ENCODE measurements around the gene FSIP1.
A peak's percentile ranks its signal among the peaks of the same experiment; 100 is the strongest.

Gene FSIP1

GRCh38 chr15:39783244-39783820 is 691 bp upstream of the FSIP1 start:
- DNase-seq, result no peak
- H3K4me3 ChIP-seq (ENCODE audit: low read depth, low read length), result peak overlapping the region; percentile 89
- H3K27ac ChIP-seq, result peak overlapping the region; percentile 53; the same call in 1 of the 2 replicates
- no peaks in the 10 kb centered on the region for H3K27me3 ChIP-seq (ENCODE audit: insufficient read depth, low read depth, severe bottlenecking)
- H3K36me3 ChIP-seq, result no peaks in the 10 kb centered on the region
- no peaks in the 10 kb centered on the region for H3K9me3 ChIP-seq (ENCODE audit: severe bottlenecking)
- TF ChIP-seq CTCF (IDR thresholded peaks at IDR 0.05; ENCODE audit: low read depth, low read length), result no peak

- Histone ChIP-seq H3K27me3 (ENCODE audit: insufficient read depth, low read depth, severe bottlenecking) (no peaks in the 10 kb centered on the region), H3K4me3 (ENCODE audit: low read depth, low read length) (peak overlapping the region; percentile 89), H3K27ac (0 out of 2 replicates have a peak overlapping the region, but pooled peaks have one; percentile 32), H3K9me3 (ENCODE audit: severe bottlenecking) (no peaks in the 10 kb centered on the region), H3K36me3 (no peaks in the 10 kb centered on the region)
- no peak for DNase-seq
- no peak for TF ChIP-seq CTCF (IDR thresholded peaks at IDR 0.05; ENCODE audit: low read depth, low read length)
Measured at GRCh38 chr15:39781967-39782302, 706 bp downstream of the FSIP1 start.

- H3K27me3 ChIP-seq (ENCODE audit: insufficient read depth, low read depth, severe bottlenecking), result no peaks in the 10 kb centered on the region
- H3K36me3 ChIP-seq, result no peaks in the 10 kb centered on the region
- H3K4me3 ChIP-seq (ENCODE audit: low read depth, low read length), result peak overlapping the region; percentile 89
- no peak for DNase-seq
- H3K27ac ChIP-seq, result no peak overlapping the region
- H3K9me3 ChIP-seq (ENCODE audit: severe bottlenecking), result no peaks in the 10 kb centered on the region
- no peak for TF ChIP-seq CTCF (IDR thresholded peaks at IDR 0.05; ENCODE audit: low read depth, low read length)
Measured at GRCh38 chr15:39781147-39781966, 1.3 kb downstream of the FSIP1 start.

- Histone ChIP-seq H3K27me3 (ENCODE audit: insufficient read depth, low read depth, severe bottlenecking) (no peaks in the 10 kb centered on the region), H3K9me3 (ENCODE audit: severe bottlenecking) (no peaks in the 10 kb centered on the region), H3K36me3 (no peaks in the 10 kb centered on the region), H3K27ac (no peak overlapping the region), H3K4me3 (ENCODE audit: low read depth, low read length) (no peak overlapping the region)
- DNase-seq, result no peak
- TF ChIP-seq CTCF (IDR thresholded peaks at IDR 0.05; ENCODE audit: low read depth, low read length), result no peak
Measured at GRCh38 chr15:39778021-39778420, 4.6 kb downstream of the FSIP1 start.

- H3K27me3 ChIP-seq (ENCODE audit: insufficient read depth, low read depth, severe bottlenecking), result no peaks in the 10 kb centered on the region
- H3K9me3 ChIP-seq (ENCODE audit: severe bottlenecking), result no peaks in the 10 kb centered on the region
- no peak overlapping the region for H3K27ac ChIP-seq
- no peaks in the 10 kb centered on the region for H3K36me3 ChIP-seq
- H3K4me3 ChIP-seq (ENCODE audit: low read depth, low read length), result no peak overlapping the region
- no peak for TF ChIP-seq CTCF (IDR thresholded peaks at IDR 0.05; ENCODE audit: low read depth, low read length)
- no peak for DNase-seq
Measured at GRCh38 chr15:39777496-39777895, 5.1 kb downstream of the FSIP1 start.
